HCT116 (cell line): Measurements from ENCODE around the gene PRCD. TPM values are rescaled to one million over a fixed set of nuclear protein-coding genes. Genes with fewer than 3 reads are reported as not detected.

Source experiments
- ATAC-seq: fragments of 200-7000 bp; cut with Tn5 transposase; 2 replicates; pipeline ENCODE4 v1.9.1; 2020; ENCODE audit warnings: mild to moderate bottlenecking, moderate library complexity
- BruUV-seq: library from RNA; stranded (reverse); fragments of 400-500 nt; replicated peaks from 2 replicates; lab custom pipeline; 2021; lab: Mats Ljungman, UMichigan
- CTCF ChIA-PET: fragments of 300-600 bp; sonication (Branson Sonifier 250); formaldehyde crosslinking; loops from one replicate; lab custom pipeline; 2021; ENCODE audit warnings: antibody characterized with exemption; lab: Charles Lee
- POLR2A ChIA-PET: fragments of 300-600, 350-600 bp; sonication (Branson Sonifier 250); formaldehyde crosslinking; loops from one replicate; lab custom pipeline; 2021; ENCODE audit warnings: antibody characterized with exemption; lab: Charles Lee
- RAD21 ChIA-PET, 2 experiments: fragments of 300-600 bp; sonication (Branson Sonifier 250); formaldehyde crosslinking; loops; one replicate each; lab custom pipeline; 2023; ENCODE audit warnings: low total read pairs in 2 of 2; ENCODE audit not compliant: uncharacterized antibody in 2 of 2, unreplicated experiment in 2 of 2, low non-redundant PET in 1 of 2; lab: Charles Lee
- DNase-seq: peaks from one replicate; pipeline ENCODE4 v3.0.0-alpha.2; 2010; ENCODE audit warnings: low read depth, low spot score
- H2AFZ ChIP-seq: fragments of 200-600 bp; shearing (Covaris generic), sonication (generic); 2 replicates; pipeline ENCODE4 v1.6.1; 2017; ENCODE audit warnings: low read depth, mixed run types, mixed read lengths, antibody characterized with exemption, low read length; ENCODE audit not compliant: poor library complexity, severe bottlenecking
- H3K27ac ChIP-seq: 2 replicates; pipeline ENCODE4 v1.5.1; 2012; ENCODE audit warnings: low read depth, low read length
- H3K27me3 ChIP-seq: fragments of 200-600 bp; sonication (generic); 2 replicates; pipeline ENCODE4 v1.6.1; 2016; ENCODE audit warnings: mixed run types, low read length, mixed read lengths; ENCODE audit not compliant: insufficient read depth
- H3K36me3 ChIP-seq, 2 experiments: fragments of 200-500 bp in 1 of 2; fragments of 200-600 bp in 1 of 2; sonication (Bioruptor generic) in 1 of 2; sonication (generic) in 1 of 2; 2 replicates each; pipeline versions ENCODE4 v1.5.1 to v1.6.1; 2014 to 2016; ENCODE audit warnings: low read length in 2 of 2, inconsistent platforms in 1 of 2, mixed read lengths in 1 of 2, mixed run types in 1 of 2; ENCODE audit not compliant: insufficient read depth in 2 of 2, control insufficient read depth in 1 of 2
- H3K4me1 ChIP-seq, 2 experiments: fragments of 200-600 bp in 1 of 2; sonication (generic) in 1 of 2; 2 replicates each; pipeline versions ENCODE4 v1.5.1 to v1.6.1; 2012 to 2017; ENCODE audit warnings: low read length in 2 of 2, inconsistent platforms in 1 of 2, mild to moderate bottlenecking in 1 of 2, mixed read lengths in 1 of 2, mixed run types in 1 of 2, moderate library complexity in 1 of 2; ENCODE audit not compliant: insufficient read depth in 2 of 2, control insufficient read depth in 1 of 2
- H3K4me2 ChIP-seq: fragments of 200-600 bp; sonication (generic); 2 replicates; pipeline ENCODE4 v1.6.1; 2017; ENCODE audit warnings: mixed run types, low read length, mixed read lengths
- H3K4me3 ChIP-seq, 2 experiments: fragments of 200-600 bp in 1 of 2; sonication (generic) in 1 of 2; replicated peaks in 1 of 2; 2 replicates each; pipeline ENCODE4 v1.5.1; 2011 to 2016; ENCODE audit warnings: low read length in 2 of 2, control low read depth in 1 of 2, low read depth in 1 of 2, mild to moderate bottlenecking in 1 of 2, mixed read lengths in 1 of 2, mixed run types in 1 of 2
- H3K79me2 ChIP-seq: fragments of 200-600 bp; sonication (generic); 2 replicates; pipeline ENCODE4 v1.6.1; 2017; ENCODE audit warnings: mild to moderate bottlenecking, mixed run types, low read length, moderate library complexity, mixed read lengths; ENCODE audit not compliant: insufficient read depth
- H3K9ac ChIP-seq: fragments of 200-600 bp; sonication (generic); 2 replicates; pipeline ENCODE4 v1.6.1; 2016; ENCODE audit warnings: low read length, mixed read lengths
- H3K9me2 ChIP-seq: fragments of 200-600 bp; sonication (generic), shearing (Covaris generic); 2 replicates; pipeline ENCODE4 v1.6.1; 2017; ENCODE audit warnings: mixed run types, mild to moderate bottlenecking, moderate library complexity; ENCODE audit not compliant: insufficient read depth
- H3K9me3 ChIP-seq, 2 experiments: fragments of 200-500 bp in 1 of 2; fragments of 200-600 bp in 1 of 2; sonication (Bioruptor generic) in 1 of 2; sonication (generic) in 1 of 2; 2 replicates each; pipeline ENCODE4 v1.6.1; 2014 to 2017; ENCODE audit warnings: low read length in 2 of 2, mixed read lengths in 2 of 2, inconsistent platforms in 1 of 2, low read depth in 1 of 2, mild to moderate bottlenecking in 1 of 2, mixed run types in 1 of 2, moderate library complexity in 1 of 2; ENCODE audit not compliant: control insufficient read depth in 1 of 2, insufficient read depth in 1 of 2
- H4K20me1 ChIP-seq: fragments of 200-600 bp; sonication (generic), shearing (Covaris generic); 2 replicates; pipeline ENCODE4 v1.6.1; 2017; ENCODE audit warnings: mixed run types, mild to moderate bottlenecking, moderate library complexity; ENCODE audit not compliant: insufficient read depth
- CBX3 ChIP-seq: IDR thresholded peaks from 2 replicates; pipeline ENCODE4 v1.6.1; 2012; ENCODE audit warnings: low read depth
- CEBPB ChIP-seq: IDR thresholded peaks from 2 replicates; pipeline ENCODE4 v1.6.1; 2012; ENCODE audit warnings: low read depth
- CTCF ChIP-seq, 3 experiments: fragments of 200-600 bp in 1 of 3; sonication (generic) in 1 of 3; IDR thresholded peaks in 2 of 3; conservative IDR thresholded peaks in 1 of 3; 2 replicates each; pipeline ENCODE4 v1.5.1; 2012 to 2017; ENCODE audit warnings: low read depth in 2 of 3, low read length in 2 of 3, antibody characterized with exemption in 1 of 3, borderline replicate concordance in 1 of 3, control low read depth in 1 of 3, mild to moderate bottlenecking in 1 of 3, mixed read lengths in 1 of 3, mixed run types in 1 of 3, moderate library complexity in 1 of 3; ENCODE audit not compliant: insufficient read depth in 1 of 3
- EGR1 ChIP-seq: IDR thresholded peaks from 2 replicates; pipeline ENCODE4 v1.6.1; 2012; ENCODE audit warnings: low read depth
- ELF1 ChIP-seq: IDR thresholded peaks from 2 replicates; pipeline ENCODE4 v1.6.1; 2012; ENCODE audit warnings: low read depth, borderline replicate concordance
- EZH2 ChIP-seq: fragments of 200-600 bp; sonication (generic); IDR thresholded peaks from 2 replicates; pipeline ENCODE4 v1.6.1; 2017; ENCODE audit warnings: antibody characterized with exemption, mixed run types
- EZH2phosphoT487 ChIP-seq: fragments of 200-600 bp; IDR thresholded peaks from 2 replicates; pipeline ENCODE4 v1.6.1; 2018; ENCODE audit warnings: antibody characterized with exemption, borderline replicate concordance
- POLR2A ChIP-seq: IDR thresholded peaks from 2 replicates; pipeline ENCODE4 v1.7.0; 2011; ENCODE audit warnings: borderline replicate concordance; ENCODE audit not compliant: insufficient read depth, insufficient read length; ENCODE audit errors: extremely low read depth
- POLR2AphosphoS5 ChIP-seq: IDR thresholded peaks from 2 replicates; pipeline ENCODE4 v1.6.1; 2011; ENCODE audit warnings: mild to moderate bottlenecking, low read depth, low read length, moderate library complexity
- REST ChIP-seq: IDR thresholded peaks from 2 replicates; pipeline ENCODE4 v1.6.1; 2012; ENCODE audit warnings: low read depth
- SIN3A ChIP-seq: IDR thresholded peaks from 2 replicates; pipeline ENCODE4 v1.6.1; 2012; ENCODE audit warnings: low read depth
- TCF7L2 ChIP-seq: IDR thresholded peaks from 2 replicates; pipeline ENCODE4 v1.7.0; 2011; ENCODE audit warnings: borderline replicate concordance, inconsistent platforms; ENCODE audit not compliant: insufficient read depth, insufficient read length; ENCODE audit errors: extremely low read depth
- YY1 ChIP-seq: IDR thresholded peaks from 2 replicates; pipeline ENCODE4 v1.6.1; 2011; ENCODE audit warnings: low read length, low read depth, moderate library complexity, mild to moderate bottlenecking; ENCODE audit not compliant: insufficient replicate concordance; ENCODE audit errors: extremely low read depth
- ZBTB33 ChIP-seq: IDR thresholded peaks from 2 replicates; pipeline ENCODE4 v1.6.1; 2011; ENCODE audit warnings: mild to moderate bottlenecking, low read length, moderate library complexity; ENCODE audit not compliant: insufficient replicate concordance; ENCODE audit errors: extremely low read depth
- ZFX ChIP-seq: fragments of 450-650 bp; IDR thresholded peaks from 2 replicates; pipeline ENCODE4 v1.6.1; 2017
- ZNF274 ChIP-seq: fragments of 200-500 bp; sonication (Bioruptor generic); IDR thresholded peaks from 2 replicates; pipeline ENCODE4 v1.6.1; 2014; ENCODE audit warnings: mild to moderate bottlenecking, low read depth, low read length, inconsistent platforms
- intact Hi-C: fragments of 100-400 bp; cut with micrococcal nuclease; formaldehyde crosslinking; loops from 2 replicates; pipeline ENCODE4 v1.10.0; 2022
- total RNA-seq: library from RNA; stranded (reverse); gene quantifications from one replicate; pipeline ENCODE4 v1.2.1, GENCODE V29; 2021; ENCODE audit not compliant: unreplicated experiment
- TF ChIP-seq, protein P1 (sequence below): IDR thresholded peaks from 2 replicates; pipeline ENCODE4 v1.6.1; 2012

The PRCD gene
- total RNA-seq, 1 experiment from 2014 or later = not detected

GRCh38 chr17:76512366-76513305 lies 27.2 kb upstream of the PRCD start:
- Histone ChIP-seq H3K4me3 (no peak overlapping the region), H3K9ac (no peak overlapping the region), H3K9me3 (no peaks in the 10 kb centered on the region), H3K36me3 (no peaks in the 10 kb centered on the region), H3K4me1 (peaks cover 0 to 3% of the 10 kb centered on the region in 2 experiments; a peak in 2 of 4 replicates), H3K27ac (no peak overlapping the region), H3K4me2 (no peak overlapping the region), H3K9me2 (no peaks in the 10 kb centered on the region), H3K79me2 (no peaks in the 10 kb centered on the region), H2AFZ (no peak overlapping the region), H3K27me3 (no peaks in the 10 kb centered on the region), H4K20me1 (no peaks in the 10 kb centered on the region)
- ATAC-seq = no peak
- no TSS peak for BruUV-seq
- CTCF ChIA-PET = interaction anchor here (1.1 to 1.3 kb wide), 3 partner anchors 10 to 115 kb away, joined by 3 to 7 read pairs (median 5); no protein-coding TSS in a partner anchor
- no peak for TF ChIP-seq CTCF (IDR thresholded peaks at IDR 0.05 in 2 of 3, conservative IDR thresholded peaks at IDR 0.05 in 1 of 3; ENCODE audit: borderline replicate concordance in 1 of 3, insufficient read depth in 1 of 3, low read depth in 2 of 3, low read length in 2 of 3)
- no peak for TF ChIP-seq YY1
- no peak for TF ChIP-seq TCF7L2
- no peak for TF ChIP-seq ZFX
- no peak for TF ChIP-seq CEBPB
- no peak for TF ChIP-seq EGR1
- TF ChIP-seq EZH2phosphoT487 = no peak
- TF ChIP-seq POLR2A = no peak
- TF ChIP-seq ZBTB33 = no peak
- no peak for TF ChIP-seq SIN3A
- TF ChIP-seq ZNF274 = no peak
- no peak for TF ChIP-seq POLR2AphosphoS5
- TF ChIP-seq REST = no peak
- no peak for TF ChIP-seq EZH2
- TF ChIP-seq, protein P1, sequence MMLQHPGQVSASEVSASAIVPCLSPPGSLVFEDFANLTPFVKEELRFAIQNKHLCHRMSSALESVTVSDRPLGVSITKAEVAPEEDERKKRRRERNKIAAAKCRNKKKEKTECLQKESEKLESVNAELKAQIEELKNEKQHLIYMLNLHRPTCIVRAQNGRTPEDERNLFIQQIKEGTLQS = no peak
- TF ChIP-seq ELF1 = no peak
- TF ChIP-seq CBX3 = no peak
- RAD21 ChIA-PET = no interaction called here
- no peak for DNase-seq
- POLR2A ChIA-PET = no interaction called here
- intact Hi-C loops = no loop called here
